OCI-LY3 (cell line): ENCODE data around the gene FLNB.

Source experiments
- H2AFZ ChIP-seq: fragments of 200-600, 300-600 bp; shearing (Covaris generic); 2 replicates; pipeline ENCODE4 v1.6.0; 2014; ENCODE audit warnings: antibody characterized with exemption, low read depth, low read length
- H3K27ac ChIP-seq: fragments of 200-600, 300-600 bp; sonication (generic); 2 replicates; pipeline ENCODE4 v1.5.1; 2014; ENCODE audit warnings: mild to moderate bottlenecking, low read length, moderate library complexity, mixed read lengths
- H3K27me3 ChIP-seq: fragments of 200-600, 300-600 bp; sonication (generic); 2 replicates; pipeline ENCODE4 v1.6.1; 2014; ENCODE audit warnings: low read depth, low read length, mixed read lengths
- H3K36me3 ChIP-seq: fragments of 200-600, 300-600 bp; sonication (generic); replicated peaks from 2 replicates; pipeline ENCODE3; 2014; ENCODE audit warnings: low read depth, low read length, mixed read lengths
- H3K4me1 ChIP-seq: fragments of 300-600, 200-600 bp; sonication (generic); 2 replicates; pipeline ENCODE4 v1.6.1; 2014; ENCODE audit warnings: low read length, mixed read lengths
- H3K4me2 ChIP-seq: fragments of 200-600, 300-600 bp; sonication (generic); 2 replicates; pipeline ENCODE4 v1.6.1; 2014; ENCODE audit warnings: low read length, mixed read lengths
- H3K4me3 ChIP-seq: fragments of 300-600, 200-600 bp; sonication (generic); 2 replicates; pipeline ENCODE4 v1.5.1; 2014; ENCODE audit warnings: antibody characterized with exemption, mild to moderate bottlenecking, low read length, moderate library complexity
- H3K79me2 ChIP-seq: fragments of 300-600, 200-600 bp; shearing (Covaris generic); 2 replicates; pipeline ENCODE4 v1.6.1; 2014; ENCODE audit warnings: mild to moderate bottlenecking, low read length, mixed read lengths
- H3K9ac ChIP-seq: fragments of 300-600, 200-600 bp; shearing (Covaris generic); 2 replicates; pipeline ENCODE4 v1.6.0; 2014; ENCODE audit warnings: mild to moderate bottlenecking, low read length, moderate library complexity
- H3K9me3 ChIP-seq: fragments of 200-600, 300-600 bp; shearing (Covaris generic); 2 replicates; pipeline ENCODE4 v1.6.1; 2014; ENCODE audit warnings: low read length, mixed read lengths; ENCODE audit not compliant: insufficient read depth
- H4K20me1 ChIP-seq: fragments of 200-600, 300-600 bp; sonication (generic); 2 replicates; pipeline ENCODE4 v1.6.1; 2016; ENCODE audit warnings: low read length, mixed read lengths; ENCODE audit not compliant: insufficient read depth
- CTCF ChIP-seq: fragments of 200-600, 300-600 bp; sonication (generic); IDR thresholded peaks from 2 replicates; pipeline ENCODE4 v1.5.1; 2014; ENCODE audit warnings: antibody characterized with exemption, low read length, low read depth
- EZH2phosphoT487 ChIP-seq: fragments of 200-600 bp; shearing (Covaris generic); IDR thresholded peaks from 2 replicates; pipeline ENCODE4 v1.6.1; 2018; ENCODE audit warnings: antibody characterized with exemption, mixed run types, low read depth

Gene FLNB

GRCh38 chr3:58034738-58035523 lies 26.7 kb downstream of the FLNB start:
- no peaks in the 10 kb centered on the region for H3K79me2 ChIP-seq
- no peaks in the 10 kb centered on the region for H3K36me3 ChIP-seq
- no peaks in the 10 kb centered on the region for H3K9me3 ChIP-seq
- no peaks in the 10 kb centered on the region for H3K27me3 ChIP-seq
- peaks cover 9% of the 10 kb centered on the region for H3K4me1 ChIP-seq
- no peak overlapping the region for H3K9ac ChIP-seq
- H2AFZ ChIP-seq: no peak overlapping the region
- TF ChIP-seq EZH2phosphoT487: no peak
- TF ChIP-seq CTCF: no peak
- no peaks in the 10 kb centered on the region for H4K20me1 ChIP-seq
- no peak overlapping the region for H3K4me3 ChIP-seq
- H3K4me2 ChIP-seq: peak overlapping the region; percentile 23; the same call in 1 of the 2 replicates
- no peak overlapping the region for H3K27ac ChIP-seq

GRCh38 chr3:58035524-58036255 lies 27.5 kb downstream of the FLNB start:
- no peaks in the 10 kb centered on the region for H3K27me3 ChIP-seq
- no peak overlapping the region for H3K27ac ChIP-seq
- H3K36me3 ChIP-seq: no peaks in the 10 kb centered on the region
- H3K4me3 ChIP-seq: no peak overlapping the region
- H3K4me2 ChIP-seq: no peak overlapping the region
- no peak for TF ChIP-seq EZH2phosphoT487
- TF ChIP-seq CTCF: no peak
- no peak overlapping the region for H3K9ac ChIP-seq
- H4K20me1 ChIP-seq: no peaks in the 10 kb centered on the region
- peaks cover 9% of the 10 kb centered on the region for H3K4me1 ChIP-seq
- H3K9me3 ChIP-seq: no peaks in the 10 kb centered on the region
- no peaks in the 10 kb centered on the region; the same call in 1 of the 2 replicates for H3K79me2 ChIP-seq
- H2AFZ ChIP-seq: no peak overlapping the region

GRCh38 chr3:58036293-58037032 lies 28.2 kb downstream of the FLNB start:
- Histone ChIP-seq H3K27me3 (no peaks in the 10 kb centered on the region), H3K9ac (no peak overlapping the region), H3K4me1 (peaks cover 9% of the 10 kb centered on the region), H3K4me2 (no peak overlapping the region), H4K20me1 (no peaks in the 10 kb centered on the region), H3K79me2 (no peaks in the 10 kb centered on the region; the same call in 1 of the 2 replicates), H3K27ac (no peak overlapping the region), H3K36me3 (no peaks in the 10 kb centered on the region), H3K9me3 (no peaks in the 10 kb centered on the region), H3K4me3 (no peak overlapping the region), H2AFZ (no peak overlapping the region)
- no peak for TF ChIP-seq CTCF
- TF ChIP-seq EZH2phosphoT487: no peak
